A549 (cell line): ENCODE results near the gene ZNF341.

ENCODE experiments used
- JUN ChIP-seq, 2 experiments: fragments of >200 bp; sonication (Bioruptor Twin); formaldehyde crosslinking; IDR thresholded peaks; 2 replicates in 1 of 2; 3 replicates in 1 of 2; pipeline ENCODE4 v1.6.1; 2016 to 2017
- JUNB ChIP-seq: fragments of >200 bp; sonication (Bioruptor Twin); formaldehyde crosslinking; IDR thresholded peaks from 2 replicates; pipeline ENCODE4 v1.6.1; 2016
- MAZ ChIP-seq: fragments of 150-350 bp; IDR thresholded peaks from 2 replicates; pipeline ENCODE4 v1.6.1; 2014; ENCODE audit warnings: antibody characterized with exemption, low read depth, low read length, borderline replicate concordance
- NR3C1 ChIP-seq: fragments of >200 bp; sonication (Bioruptor Twin); formaldehyde crosslinking; IDR thresholded peaks from 3 replicates; pipeline ENCODE4 v1.6.1; 2017
- POLR2A ChIP-seq: IDR thresholded peaks from 2 replicates; pipeline ENCODE4 v1.6.1; 2012; ENCODE audit warnings: mild to moderate bottlenecking, low read length
- RAD21 ChIP-seq, 2 experiments: fragments of >200 bp in 1 of 2; sonication (Bioruptor Twin) in 1 of 2; formaldehyde crosslinking in 1 of 2; IDR thresholded peaks in 1 of 2; conservative IDR thresholded peaks in 1 of 2; 2 replicates in 1 of 2; 3 replicates in 1 of 2; pipeline ENCODE4 v1.6.1; 2012 to 2018; ENCODE audit warnings: inconsistent platforms in 1 of 2
- ZFP36 ChIP-seq: fragments of 450-650 bp; IDR thresholded peaks from 2 replicates; pipeline ENCODE4 v1.6.1; 2014; ENCODE audit warnings: borderline replicate concordance; ENCODE audit not compliant: partially characterized antibody
- TF ChIP-seq, protein P1 (sequence below): fragments of >200 bp; sonication (Bioruptor Twin); formaldehyde crosslinking; IDR thresholded peaks from 3 replicates; pipeline ENCODE4 v1.5.1; 2016

DNA sequence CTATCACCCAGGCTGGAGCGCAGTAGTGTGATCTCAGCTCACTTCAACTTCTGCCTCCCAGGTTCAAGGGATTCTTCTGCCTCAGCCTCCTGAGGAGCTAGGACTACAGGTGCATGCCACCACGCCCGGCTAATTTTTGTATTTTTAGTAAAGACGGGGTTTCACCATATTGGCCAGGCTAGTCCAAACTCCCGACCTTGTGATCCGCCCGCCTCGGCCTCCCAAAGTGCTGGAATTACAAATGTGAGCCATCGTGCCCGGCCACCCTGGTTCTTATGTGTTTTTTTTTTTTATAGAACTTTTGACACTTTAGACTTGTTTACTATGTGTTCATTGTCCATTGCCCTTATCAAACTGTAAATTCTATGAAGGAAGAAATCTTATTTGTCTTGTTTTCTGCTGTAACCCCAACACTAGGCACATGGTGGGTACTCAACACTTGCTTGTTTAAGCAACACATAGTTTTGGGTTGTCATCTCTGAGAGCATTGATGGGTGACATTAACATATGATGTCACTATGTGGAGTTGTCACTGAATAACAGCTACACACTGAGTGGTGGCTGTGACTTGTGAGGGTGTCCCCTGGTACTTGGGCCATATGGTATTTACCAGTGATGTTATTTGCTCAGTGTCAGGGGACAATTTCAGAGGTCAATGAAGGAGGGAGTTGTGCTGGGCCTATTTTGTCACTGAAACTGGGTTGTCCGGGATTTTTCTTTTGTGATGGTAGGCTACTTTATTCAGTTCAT lies 10.2 kb upstream of the ZNF341 start:
- TF ChIP-seq, protein P1, sequence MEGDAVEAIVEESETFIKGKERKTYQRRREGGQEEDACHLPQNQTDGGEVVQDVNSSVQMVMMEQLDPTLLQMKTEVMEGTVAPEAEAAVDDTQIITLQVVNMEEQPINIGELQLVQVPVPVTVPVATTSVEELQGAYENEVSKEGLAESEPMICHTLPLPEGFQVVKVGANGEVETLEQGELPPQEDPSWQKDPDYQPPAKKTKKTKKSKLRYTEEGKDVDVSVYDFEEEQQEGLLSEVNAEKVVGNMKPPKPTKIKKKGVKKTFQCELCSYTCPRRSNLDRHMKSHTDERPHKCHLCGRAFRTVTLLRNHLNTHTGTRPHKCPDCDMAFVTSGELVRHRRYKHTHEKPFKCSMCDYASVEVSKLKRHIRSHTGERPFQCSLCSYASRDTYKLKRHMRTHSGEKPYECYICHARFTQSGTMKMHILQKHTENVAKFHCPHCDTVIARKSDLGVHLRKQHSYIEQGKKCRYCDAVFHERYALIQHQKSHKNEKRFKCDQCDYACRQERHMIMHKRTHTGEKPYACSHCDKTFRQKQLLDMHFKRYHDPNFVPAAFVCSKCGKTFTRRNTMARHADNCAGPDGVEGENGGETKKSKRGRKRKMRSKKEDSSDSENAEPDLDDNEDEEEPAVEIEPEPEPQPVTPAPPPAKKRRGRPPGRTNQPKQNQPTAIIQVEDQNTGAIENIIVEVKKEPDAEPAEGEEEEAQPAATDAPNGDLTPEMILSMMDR: no peak
- TF ChIP-seq POLR2A (no peak), JUNB (no peak), JUN (IDR thresholded peaks at IDR 0.05) (no peak), ZFP36 (no peak), MAZ (no peak), NR3C1 (no peak), RAD21 (conservative IDR thresholded peaks at IDR 0.05 in 1 of 2, IDR thresholded peaks at IDR 0.05 in 1 of 2) (no peak)
